GM21737 (cell line): Measurements from ENCODE around the gene PATZ1.

Experiments used
- ATAC-seq: cut with Tn5 transposase; IDR thresholded peaks from one replicate; pipeline ENCODE4 v1.9.1; 2021; ENCODE audit warnings: mild to moderate bottlenecking, moderate library complexity; ENCODE audit not compliant: unreplicated experiment

Gene PATZ1

DNA sequence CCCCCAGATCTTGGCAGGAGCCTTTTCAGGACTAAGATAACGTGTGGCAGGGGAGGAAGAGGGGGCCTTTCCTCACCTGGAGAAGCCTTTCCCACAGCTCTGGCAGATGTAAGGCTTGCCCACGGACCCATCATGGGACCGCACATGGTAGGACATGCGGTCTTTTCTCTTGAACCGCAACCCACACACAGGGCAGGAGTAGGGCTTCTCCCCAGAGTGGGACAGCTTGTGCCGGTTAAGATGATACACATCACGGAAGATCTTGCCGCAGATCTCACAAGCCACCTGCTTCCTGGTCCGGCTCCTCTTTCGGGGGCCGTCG is 1.9 kb downstream of the PATZ1 start:
- no peak for ATAC-seq

DNA sequence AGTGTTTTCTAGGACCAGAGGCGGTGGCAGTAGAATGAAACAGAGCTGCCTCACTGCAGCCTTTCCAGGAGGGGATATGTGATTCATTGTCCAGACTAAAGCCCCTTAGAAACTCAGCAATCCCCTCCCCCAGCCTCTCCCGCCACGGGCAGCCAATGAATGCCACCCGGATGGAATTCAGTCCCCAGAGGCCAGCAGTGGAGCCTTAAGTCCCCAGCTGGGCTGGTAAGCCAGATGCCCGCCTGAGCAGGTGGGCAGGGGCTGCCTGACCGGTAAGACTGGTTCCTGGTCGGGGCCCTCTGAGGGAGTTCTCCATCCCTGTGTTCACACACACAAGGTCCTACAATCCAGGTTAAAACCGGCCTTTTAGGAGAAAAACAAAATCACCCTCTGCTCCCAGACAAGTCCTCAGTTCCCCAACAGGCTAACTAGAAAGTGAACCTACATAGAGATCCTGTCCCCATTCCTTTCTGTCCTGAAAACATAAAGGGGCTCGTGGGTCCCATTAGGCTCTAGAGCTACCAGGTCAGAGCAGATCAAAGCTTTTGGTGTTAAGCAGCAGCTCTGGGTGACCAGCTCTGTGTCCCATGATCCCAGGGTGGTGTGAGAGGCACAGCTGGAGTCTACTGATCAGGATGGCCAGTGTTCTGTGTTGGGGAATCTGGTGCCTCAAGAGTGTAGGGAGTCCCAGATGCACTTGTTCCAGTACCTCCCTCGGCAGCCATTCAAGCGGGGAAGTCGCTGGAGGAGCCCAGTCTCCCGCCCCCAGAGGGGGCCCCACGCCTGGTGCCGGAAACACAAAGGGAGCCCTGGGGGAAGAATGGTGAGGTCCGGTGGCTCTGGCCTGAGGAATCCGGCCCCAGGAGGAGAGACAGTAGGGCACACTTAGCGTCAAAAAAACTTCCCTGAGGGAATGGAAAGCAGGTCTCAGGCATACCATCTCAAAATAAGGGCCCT is 2.6 kb downstream of the PATZ1 start:
- no peak for ATAC-seq

DNA sequence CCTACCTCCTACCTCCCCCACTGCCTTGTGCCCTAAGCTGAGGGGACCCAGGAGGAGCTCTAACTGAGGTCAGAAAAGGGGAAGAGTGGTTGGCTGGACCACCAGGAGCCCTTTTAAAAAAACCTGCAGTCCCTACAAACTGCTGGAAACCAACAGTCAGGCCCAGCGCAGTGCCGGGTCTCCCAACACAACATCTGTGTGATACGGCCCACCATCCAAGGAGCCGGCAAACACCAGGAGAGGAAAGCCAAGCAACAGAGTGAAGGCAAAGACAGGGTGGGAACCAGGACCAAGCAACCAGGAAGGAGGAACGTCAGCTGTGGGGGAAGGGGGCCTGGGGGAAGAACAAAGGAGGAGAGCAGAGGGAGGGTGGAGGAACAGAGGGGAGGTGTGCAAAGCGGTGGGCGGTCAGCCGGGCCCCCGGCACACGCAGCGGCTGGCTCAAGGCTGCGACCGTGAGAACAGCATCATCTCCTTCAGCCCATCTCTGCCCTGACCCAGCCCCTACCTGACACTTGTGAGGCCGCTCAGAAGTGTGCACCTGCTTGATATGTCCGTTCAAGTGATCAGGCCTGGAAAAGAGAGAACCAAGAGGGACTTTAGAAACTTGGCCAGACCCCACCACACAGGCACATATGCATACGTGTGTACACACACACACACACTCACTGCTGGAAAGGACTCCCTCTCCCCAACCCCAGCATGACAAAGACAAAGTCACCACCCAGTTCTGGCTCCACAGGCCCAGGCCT is 3.6 kb downstream of the PATZ1 start:
- ATAC-seq, result no peak

DNA sequence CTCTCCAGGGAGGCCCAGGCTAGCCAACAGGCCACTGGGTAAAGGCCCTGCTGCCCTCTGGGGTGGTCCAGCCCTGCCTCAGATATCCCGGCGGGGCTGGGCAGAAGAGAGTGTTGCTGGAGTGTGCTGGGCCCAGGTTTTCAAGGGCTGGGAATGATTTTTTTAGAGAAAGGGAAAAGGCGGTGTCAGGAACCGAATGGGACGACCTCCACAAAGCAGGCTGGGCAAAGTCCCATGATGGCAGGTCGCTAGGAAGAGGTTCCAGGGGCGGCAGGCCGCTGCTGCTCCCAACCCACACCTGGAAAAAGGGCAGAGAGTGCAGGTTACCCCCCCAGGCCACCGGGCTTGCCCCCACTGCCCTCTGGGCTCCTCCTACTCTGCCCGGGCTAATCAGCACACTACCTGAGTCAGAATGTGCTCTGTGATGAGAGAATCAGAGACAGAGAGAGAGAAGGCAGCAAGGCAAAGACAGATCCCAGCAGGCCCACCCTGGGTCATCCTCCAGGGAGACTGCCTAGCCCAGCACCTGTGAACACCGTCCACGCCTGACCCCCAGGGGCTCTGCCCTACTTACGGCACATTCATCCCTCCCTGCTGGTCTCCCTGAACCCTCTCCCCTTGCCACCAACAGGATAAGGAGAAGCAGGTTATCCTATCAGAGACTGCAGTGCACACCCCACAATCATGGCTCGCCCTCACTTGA is 4.6 kb downstream of the PATZ1 start:
- ATAC-seq, result no peak

DNA sequence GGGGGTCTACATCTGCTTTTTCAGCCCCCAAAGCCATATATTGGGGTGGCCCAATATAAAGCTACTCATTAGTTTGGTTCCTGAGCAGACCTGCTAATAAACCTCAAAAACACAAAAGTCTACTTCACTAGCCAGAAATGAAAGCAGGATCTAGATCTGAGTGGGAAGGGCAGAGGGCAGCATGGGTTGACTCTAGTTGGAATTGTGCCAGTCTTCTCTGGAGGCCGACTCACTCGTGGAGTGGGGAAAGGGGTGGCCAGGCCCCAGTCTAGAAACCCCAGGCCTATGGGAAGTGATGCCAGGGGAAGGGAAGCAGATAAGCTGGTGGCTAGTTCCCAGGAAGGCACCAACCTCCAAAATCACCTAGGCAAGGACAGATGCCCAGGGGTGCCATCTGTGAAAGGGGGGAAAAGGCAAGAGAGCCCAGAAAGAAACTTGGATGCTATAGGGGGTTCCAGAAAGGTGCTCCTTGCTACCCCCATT is 5.3 kb downstream of the PATZ1 start:
- ATAC-seq, result no peak

DNA sequence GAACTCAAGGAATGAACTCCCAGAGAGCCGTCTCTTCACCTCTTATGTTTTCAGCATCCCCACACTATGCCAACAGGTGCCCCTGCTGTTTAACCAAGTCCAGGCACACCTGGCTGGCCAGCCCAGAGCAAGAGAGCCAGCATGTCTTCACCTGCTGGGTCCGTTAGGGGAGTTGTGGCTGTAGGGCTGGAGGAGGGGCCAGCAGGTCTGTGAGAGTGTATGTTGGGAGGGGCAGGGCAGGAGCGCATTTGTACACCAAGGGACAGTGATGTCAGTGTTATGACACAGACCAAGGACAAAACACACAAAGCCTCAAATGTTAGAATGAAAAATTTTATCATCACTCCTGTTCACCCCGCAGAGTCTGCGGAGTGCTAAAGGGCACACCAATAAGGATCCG is 5.8 kb downstream of the PATZ1 start:
- ATAC-seq, result no peak

DNA sequence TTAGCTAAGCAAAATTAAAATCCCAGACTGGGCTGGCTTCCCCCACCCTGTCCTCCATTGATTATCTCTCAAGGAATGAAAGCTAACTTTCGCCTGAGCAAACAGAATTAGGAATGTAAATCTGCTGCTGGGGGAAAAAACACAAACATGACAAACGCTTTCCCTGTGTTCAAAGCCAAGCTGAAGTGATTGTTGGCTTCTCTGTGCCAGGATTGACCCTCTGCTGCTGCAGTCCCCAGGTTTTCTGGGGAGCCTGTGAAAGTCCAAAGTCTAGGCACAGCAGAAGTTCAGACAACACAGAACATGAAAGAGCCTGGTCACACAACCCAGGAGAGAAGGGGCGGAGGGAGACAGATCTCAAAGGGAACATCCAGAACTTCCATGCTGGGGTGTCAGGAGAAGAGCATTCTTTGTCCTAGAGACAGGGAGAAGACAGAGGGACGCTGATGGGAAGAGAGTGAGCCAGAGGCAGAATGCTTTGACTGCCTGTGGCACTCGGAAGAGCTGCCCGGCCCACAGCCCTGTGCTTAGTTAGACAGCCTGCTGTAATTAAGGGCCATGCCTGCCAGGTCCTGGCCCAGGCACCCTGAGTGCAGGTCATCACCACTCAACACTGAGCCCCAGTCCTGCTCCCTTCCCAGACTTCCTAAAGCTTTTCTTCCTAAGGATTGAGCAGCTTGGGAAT is 6.9 kb downstream of the PATZ1 start:
- ATAC-seq, result no peak

DNA sequence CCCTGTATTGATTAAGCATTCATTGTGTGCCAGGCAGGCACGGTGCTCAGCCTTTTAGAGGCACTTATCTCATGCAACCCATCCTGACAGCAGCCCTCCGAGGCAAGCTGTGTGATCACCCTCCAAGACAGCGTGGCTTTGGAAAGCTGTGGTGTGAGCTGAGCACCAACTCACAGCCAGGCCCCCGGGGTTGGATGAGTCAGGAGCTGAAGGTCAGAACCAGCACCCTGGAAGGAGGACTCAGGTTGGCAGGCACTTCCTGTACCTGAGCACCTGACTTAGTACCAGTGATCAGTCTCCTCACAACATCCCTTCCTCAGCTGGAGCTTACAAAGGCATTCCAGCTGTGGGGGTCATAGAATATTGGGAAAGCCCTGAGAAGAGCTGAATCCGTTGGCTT is 9.0 kb downstream of the PATZ1 start:
- no peak for ATAC-seq

DNA sequence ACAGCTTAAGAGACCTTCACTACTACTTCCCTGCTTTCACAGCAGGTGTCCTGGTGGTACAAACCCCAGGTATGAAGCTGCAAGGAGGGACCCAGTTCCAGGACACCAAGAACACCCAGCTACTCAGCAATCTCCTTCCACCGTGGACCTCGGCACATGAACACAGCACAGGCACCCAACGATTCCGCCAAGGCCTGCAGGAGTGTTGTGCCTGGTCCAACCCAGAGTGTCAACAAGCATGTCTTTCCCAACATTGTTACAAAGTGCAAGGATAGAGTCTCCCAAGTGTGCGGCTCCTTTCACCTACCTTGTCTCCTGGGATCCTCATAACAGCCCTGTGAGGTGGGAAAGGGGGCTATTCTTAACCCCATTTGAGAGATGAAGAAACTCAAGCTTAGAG is 11.8 kb downstream of the PATZ1 start:
- ATAC-seq, result no peak

DNA sequence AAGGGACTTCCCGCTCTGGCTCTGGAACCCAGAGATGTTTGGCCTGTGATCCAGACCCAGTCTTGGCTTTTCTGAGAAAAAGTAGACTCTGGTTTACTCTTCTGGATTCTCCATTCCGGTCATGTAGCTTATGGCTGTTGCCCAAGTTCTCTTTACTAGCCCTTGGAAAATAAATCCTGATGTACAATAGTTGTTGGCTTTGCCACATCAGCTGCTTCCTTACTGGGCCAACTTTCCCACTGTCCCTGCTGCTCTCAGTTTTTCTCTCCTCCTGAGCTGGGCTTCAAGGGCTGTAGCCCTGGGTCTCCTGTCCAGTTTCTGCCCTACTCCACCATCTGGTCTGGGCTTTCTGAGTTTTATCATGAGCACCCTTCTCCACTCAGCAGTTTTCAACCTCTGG is 12.5 kb downstream of the PATZ1 start:
- ATAC-seq, result no peak

DNA sequence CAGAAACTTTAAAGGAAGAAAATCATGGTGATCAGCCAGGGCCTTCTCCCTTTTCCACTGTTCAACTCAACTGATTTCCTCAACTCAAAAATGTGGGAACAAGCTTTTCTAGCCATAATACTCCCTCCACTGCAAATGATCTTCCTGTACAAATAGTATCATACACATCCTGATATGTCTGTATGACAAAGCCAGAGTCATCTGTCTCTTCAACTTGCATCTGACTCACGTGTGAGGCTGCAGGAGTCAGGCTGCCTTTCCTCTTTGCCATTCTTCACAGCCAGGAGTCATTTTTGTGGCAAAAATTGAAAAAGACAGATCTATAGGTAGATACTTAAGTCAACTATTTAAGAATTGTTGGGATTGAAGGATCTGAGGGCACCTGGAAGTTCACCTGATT is 13.3 kb downstream of the PATZ1 start:
- no peak for ATAC-seq

DNA sequence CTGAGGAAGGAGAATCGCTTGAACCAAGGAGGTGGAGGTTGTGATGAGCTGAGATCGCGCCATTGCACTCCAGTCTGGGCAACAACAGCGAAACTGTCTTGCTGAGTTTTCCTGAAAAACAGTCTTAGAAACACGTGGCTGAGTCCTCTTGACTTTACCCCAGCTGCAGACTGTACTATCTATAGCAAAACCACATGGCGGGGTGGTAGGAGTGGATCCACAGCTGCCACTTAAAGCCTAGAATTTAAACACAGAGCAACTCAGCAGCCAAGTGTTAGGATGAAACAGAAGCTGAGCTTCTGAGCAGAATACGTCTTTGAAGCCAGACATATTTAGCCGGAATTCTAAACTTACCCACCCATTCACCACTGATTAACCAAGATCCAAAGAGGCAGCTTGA is 14.1 kb downstream of the PATZ1 start:
- no peak for ATAC-seq

DNA sequence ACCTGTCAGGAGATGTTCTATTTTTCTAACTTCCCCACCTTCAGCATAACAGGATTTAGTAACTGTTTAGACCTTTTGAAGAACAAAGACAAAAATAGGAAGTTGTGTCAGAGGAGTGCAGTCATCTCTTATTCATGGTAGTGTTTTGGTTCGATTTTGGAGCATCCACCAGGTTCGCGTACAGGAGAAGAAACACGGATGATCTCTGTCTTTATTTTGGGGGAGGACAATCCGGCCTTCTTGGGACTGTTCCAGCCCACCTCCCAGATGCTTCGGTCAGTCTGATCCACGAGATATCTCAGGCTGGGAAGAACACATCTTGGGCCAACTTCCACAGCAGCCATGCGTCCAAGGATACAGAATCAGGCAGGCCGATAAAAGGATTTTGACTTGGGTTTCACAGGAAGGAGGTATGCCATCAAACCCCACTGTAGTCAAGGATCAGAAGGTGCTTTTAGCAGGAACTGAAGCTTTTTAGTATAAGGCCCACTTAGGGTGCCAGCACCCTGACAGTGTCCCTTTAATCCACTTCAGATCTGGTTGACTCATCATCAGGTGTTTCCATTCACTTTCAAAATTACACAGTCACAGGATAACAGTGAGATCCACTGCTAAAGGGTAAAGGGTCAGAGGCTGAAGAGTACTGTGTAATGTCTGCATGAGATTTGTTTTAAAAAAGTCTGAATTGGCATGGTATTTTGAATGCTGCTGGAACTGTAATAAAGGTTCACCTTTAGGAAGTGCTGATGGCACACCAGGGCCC is 16.5 kb downstream of the PATZ1 start:
- ATAC-seq, result no peak

DNA sequence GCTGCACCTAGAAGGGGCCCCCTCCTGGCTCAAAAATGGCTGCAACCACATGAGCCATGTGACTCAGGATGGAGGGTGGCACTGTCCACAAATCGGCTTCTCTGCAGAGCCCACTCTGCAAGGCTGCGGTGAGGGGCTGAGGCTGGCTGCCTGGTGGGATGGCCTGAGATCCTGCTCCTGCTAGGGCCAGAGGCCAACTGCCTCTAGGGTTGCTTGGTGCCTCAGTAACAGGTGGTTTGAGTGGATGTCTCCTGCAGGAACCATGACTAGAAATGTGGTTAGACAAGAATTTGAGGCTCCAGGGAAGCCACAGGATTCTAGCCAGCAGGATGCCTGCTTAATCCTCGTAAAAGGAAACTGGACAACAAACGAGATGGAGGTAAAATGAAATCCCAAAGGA is 17.1 kb downstream of the PATZ1 start:
- no peak for ATAC-seq

DNA sequence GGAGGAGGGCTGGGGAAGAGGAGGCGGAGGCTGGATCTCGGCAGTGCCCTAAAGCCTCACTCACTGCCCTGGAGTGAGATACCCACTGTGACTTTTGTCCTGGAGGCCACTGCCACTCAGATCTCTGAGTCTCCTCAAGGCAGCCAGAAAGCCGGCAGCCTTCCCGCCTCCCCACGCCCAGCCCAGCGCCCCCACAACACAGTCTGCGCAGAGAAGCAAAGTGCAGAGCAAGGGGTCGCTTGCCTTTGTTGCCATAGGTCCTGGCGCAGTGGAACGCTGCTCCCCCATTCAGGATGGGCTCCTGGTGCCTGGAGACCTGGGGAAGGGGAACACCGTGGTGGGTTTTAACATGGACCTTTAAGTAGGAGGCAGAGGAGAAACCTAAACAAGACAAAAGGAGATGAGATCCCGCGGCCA is 17.6 kb downstream of the PATZ1 start:
- ATAC-seq, result no peak

DNA sequence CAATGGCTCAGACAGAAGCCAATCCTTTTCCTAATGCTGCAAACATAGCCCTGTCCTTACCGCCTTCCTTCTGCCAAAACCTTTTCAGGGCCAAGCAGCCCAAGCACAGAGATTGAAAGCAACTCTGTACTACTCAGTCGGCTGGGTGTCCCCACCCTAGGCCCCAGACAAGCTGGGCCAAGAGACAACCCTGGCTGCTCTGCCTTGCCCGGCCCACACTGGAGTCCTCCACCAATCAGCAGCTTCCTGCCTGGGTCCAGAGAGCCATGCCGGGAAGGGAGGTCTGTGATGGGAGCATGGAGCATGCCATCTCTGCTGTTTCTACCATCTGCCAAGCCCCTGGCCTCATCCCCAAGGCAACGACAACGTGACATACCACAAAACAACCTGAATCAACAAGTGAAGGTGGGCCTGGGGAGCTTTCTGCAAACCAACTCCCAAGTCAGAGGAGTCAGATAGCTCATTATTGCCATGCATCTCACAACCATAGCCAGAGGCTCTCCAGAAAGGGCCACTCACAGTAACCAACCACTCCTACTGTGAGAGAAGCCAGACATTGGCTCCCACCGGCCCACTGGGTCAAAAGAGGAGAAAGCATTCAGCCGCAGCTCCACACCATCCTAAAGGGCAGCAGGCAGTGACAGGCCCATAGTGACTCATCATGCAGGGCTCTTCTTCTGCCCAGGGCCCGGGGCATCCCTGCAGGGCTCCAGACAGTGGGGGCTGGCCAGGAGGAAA is 18.2 kb downstream of the PATZ1 start:
- ATAC-seq, result no peak

DNA sequence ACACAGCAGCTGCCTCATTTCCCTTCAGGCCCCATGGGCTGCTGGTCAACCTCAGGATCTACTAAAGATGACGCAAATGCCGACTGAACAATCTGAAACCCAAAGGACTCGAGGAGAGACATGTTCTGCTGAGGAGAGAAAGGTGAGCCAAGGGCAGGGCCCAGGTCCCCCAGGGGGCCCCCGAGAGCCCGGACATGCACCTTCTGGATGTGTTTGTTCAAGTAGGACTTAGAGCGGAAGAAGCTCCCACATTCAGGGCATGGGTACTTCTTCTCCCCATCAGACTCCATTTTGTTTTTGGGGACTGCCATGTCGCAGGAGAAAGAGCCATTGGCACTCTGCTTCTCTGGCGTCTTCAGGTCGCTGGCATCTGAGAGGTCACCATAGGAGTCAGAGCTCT is 19.3 kb downstream of the PATZ1 start:
- no peak for ATAC-seq

DNA sequence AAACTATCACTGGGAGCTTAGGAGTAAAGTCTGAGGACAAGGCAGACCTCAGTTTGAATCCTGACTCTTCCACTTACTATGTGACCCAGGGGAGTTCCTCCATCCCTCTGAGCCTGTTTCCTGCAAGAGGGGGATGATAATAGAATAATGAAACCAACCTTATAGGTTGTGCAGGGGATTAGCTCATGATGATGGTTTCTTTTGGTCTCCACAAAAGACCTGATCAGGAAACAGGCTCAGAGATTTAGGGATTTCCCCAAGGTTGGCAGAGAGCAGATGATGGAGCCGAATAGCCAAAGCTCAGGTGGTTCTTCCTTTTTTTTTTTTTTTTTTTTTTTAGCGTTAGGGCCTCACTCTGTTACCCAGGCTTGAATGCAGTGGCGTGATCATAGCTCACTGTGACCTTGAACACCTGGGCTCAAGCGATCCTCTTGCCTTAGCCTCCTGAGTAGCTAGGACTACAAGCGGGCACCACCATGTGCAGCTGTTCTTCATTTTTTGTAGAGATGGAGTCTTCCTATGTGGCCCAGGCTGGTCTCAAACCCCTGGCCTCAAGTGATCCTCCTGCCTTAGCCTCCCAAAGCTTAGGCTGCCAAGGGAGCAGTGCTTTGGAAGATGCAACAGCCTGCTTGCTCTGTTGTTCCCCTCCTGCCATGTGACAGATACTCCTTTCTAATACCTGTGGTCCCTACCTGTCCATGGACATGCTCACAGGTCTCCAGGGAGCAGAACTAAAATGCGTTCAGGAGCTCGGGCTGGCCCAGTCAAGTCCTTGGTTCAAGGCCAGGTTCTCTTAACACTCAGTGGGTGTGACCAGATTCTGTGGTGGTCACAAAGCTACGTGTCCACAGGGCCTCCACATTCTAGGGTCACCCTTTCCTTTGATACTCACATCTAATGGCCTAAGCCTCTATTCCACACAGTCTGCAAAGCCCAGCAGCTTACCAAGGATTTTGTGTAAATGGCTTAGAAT is 22.3 kb downstream of the PATZ1 start:
- ATAC-seq, result no peak
